Gastroesophageal sphincter (tissue), 4 donors: ENCODE data around the gene NME7. TPM values are rescaled to one million over a fixed set of nuclear protein-coding genes. Genes with fewer than 3 reads are reported as not detected.

ENCODE experiments used
- ATAC-seq: fragments of 150-250 bp; one replicate; pipeline ENCODE4 v1.9.1; 2016; ENCODE audit warnings: mild to moderate bottlenecking, moderate library complexity
- H3K27ac ChIP-seq, 4 donors: fragments of 200-600 bp; sonication (generic) in 3 of 4; 1 replicate in 3 of 4; 2 replicates in 1 of 4; pipeline ENCODE4 v1.5.1; 2016 to 2019
- H3K27me3 ChIP-seq: fragments of 200-600 bp; sonication (generic); one replicate; pipeline ENCODE4 v1.5.1; 2019
- H3K36me3 ChIP-seq, 2 donors: fragments of 200-600 bp; sonication (generic); one replicate each; pipeline ENCODE4 v1.5.1; 2019; ENCODE audit warnings: control low read depth in 1 of 2
- H3K4me1 ChIP-seq, 3 donors: fragments of 200-600 bp; sonication (generic); 1 replicate in 2 of 3; 2 replicates in 1 of 3; pipeline ENCODE4 v1.5.1; 2016 to 2019; ENCODE audit warnings: control low read depth in 2 of 3
- H3K4me3 ChIP-seq, 2 donors: fragments of 200-600 bp; sonication (generic); one replicate each; pipeline ENCODE4 v1.5.1; 2019; ENCODE audit warnings: mild to moderate bottlenecking in 1 of 2, moderate library complexity in 1 of 2
- H3K9me3 ChIP-seq, 3 donors: fragments of 200-600 bp; sonication (generic); one replicate each; pipeline ENCODE4 v1.5.1; 2017 to 2019; ENCODE audit warnings: control low read depth in 2 of 3
- CTCF ChIP-seq, 4 experiments: fragments of 200-600 bp in 2 of 4; fragments of 450-650 bp in 2 of 4; sonication (generic) in 1 of 4; IDR thresholded peaks; one replicate each; pipeline ENCODE4 v1.5.1; 2017 to 2019; ENCODE audit warnings: antibody characterized with exemption in 4 of 4, mild to moderate bottlenecking in 2 of 4, moderate library complexity in 2 of 4
- EP300 ChIP-seq: sonication (generic); formaldehyde crosslinking; IDR thresholded peaks from one replicate; pipeline ENCODE4 v1.6.1; 2017; ENCODE audit warnings: antibody characterized with exemption, mild to moderate bottlenecking
- POLR2A ChIP-seq, 2 donors: fragments of 450-650 bp; IDR thresholded peaks; one replicate each; pipeline ENCODE4 v1.6.1; 2017; ENCODE audit warnings: antibody characterized with exemption in 2 of 2, mild to moderate bottlenecking in 2 of 2, moderate library complexity in 1 of 2
- POLR2AphosphoS5 ChIP-seq: sonication (generic); formaldehyde crosslinking; IDR thresholded peaks from one replicate; pipeline ENCODE4 v1.6.1; 2017; ENCODE audit warnings: antibody characterized with exemption
- WGBS, 2 donors: methylation state at CpG; one replicate each; pipeline ENCODE4 v1.1.5; 2018; ENCODE audit warnings: low coverage in 1 of 2; 5-methylcytosine and 5-hydroxymethylcytosine counted together
- total RNA-seq, 4 donors: library from RNA; depleted of rRNA; stranded (reverse); fragments of >200 nt; gene quantifications; one replicate each; pipeline ENCODE4 v1.1.0, GENCODE V29; 2016

NME7 gene
- total RNA-seq, 4 donors from 2014 or later, result 10.6 to 24.7 (median 14.5) TPM

GRCh38 chr1:169108223-169108622, 259.4 kb downstream of the NME7 start:
- WGBS, 2 donors, result 24% methylated on average over 2 of the region's 2 CpGs; no CpG with 5 or more reads in 1 of the 2 donors
- TF ChIP-seq EP300, result no peak
- TF ChIP-seq POLR2AphosphoS5, result no peak
- no peak for TF ChIP-seq POLR2A (IDR thresholded peaks at IDR 0.05)
- no peak for TF ChIP-seq CTCF (IDR thresholded peaks at IDR 0.05)
- ATAC-seq, result no peak
- H3K9me3 ChIP-seq, result no peaks in the 10 kb centered on the region
- peaks cover 6 to 74% (median 11%) of the 10 kb centered on the region in 3 donors for H3K4me1 ChIP-seq
- peaks cover 5 to 20% of the 10 kb centered on the region in 2 donors for H3K36me3 ChIP-seq
- H3K27me3 ChIP-seq, result no peaks in the 10 kb centered on the region
- peak overlapping the region; percentile 91 to 96 (median 95) for H3K27ac ChIP-seq
- H3K4me3 ChIP-seq, result peak overlapping the region; percentile 94 to 98

- peaks cover 5 to 16% of the 10 kb centered on the region in 2 donors for H3K36me3 ChIP-seq
- no peaks in the 10 kb centered on the region for H3K9me3 ChIP-seq
- WGBS, 2 donors, result 4 to 8% methylated on average over 8 to 9 of the region's 9 CpGs
- H3K4me3 ChIP-seq, result peak overlapping the region; percentile 94 to 98
- H3K4me1 ChIP-seq, result peaks cover 4 to 74% (median 15%) of the 10 kb centered on the region in 3 donors
- TF ChIP-seq EP300 (no peak), POLR2AphosphoS5 (peak; percentile 72), POLR2A (IDR thresholded peaks at IDR 0.05) (peak; percentile 34 to 36)
- no peaks in the 10 kb centered on the region for H3K27me3 ChIP-seq
- peak overlapping the region; percentile 91 to 96 (median 95) for H3K27ac ChIP-seq
- ATAC-seq, result no peak
These were observed 259.9 kb downstream of the NME7 start for GRCh38 chr1:169107603-169108208.

GRCh38 chr1:169106921-169107602, 260.5 kb downstream of the NME7 start:
- peaks cover 0 to 74% (median 15%) of the 10 kb centered on the region in 3 donors for H3K4me1 ChIP-seq
- H3K4me3 ChIP-seq, result peak overlapping the region; percentile 94 to 98
- no peak for TF ChIP-seq EP300
- no peak for TF ChIP-seq CTCF (IDR thresholded peaks at IDR 0.05)
- TF ChIP-seq POLR2A (IDR thresholded peaks at IDR 0.05), result no peak
- peak overlapping the region; percentile 91 to 96 (median 95) for H3K27ac ChIP-seq
- ATAC-seq, result no peak
- H3K9me3 ChIP-seq, result no peaks in the 10 kb centered on the region
- 1 to 2% methylated on average over 10 to 15 of the region's 41 CpGs for WGBS, 2 donors
- peaks cover 5 to 9% of the 10 kb centered on the region in 2 donors for H3K36me3 ChIP-seq
- H3K27me3 ChIP-seq, result no peaks in the 10 kb centered on the region

DNA sequence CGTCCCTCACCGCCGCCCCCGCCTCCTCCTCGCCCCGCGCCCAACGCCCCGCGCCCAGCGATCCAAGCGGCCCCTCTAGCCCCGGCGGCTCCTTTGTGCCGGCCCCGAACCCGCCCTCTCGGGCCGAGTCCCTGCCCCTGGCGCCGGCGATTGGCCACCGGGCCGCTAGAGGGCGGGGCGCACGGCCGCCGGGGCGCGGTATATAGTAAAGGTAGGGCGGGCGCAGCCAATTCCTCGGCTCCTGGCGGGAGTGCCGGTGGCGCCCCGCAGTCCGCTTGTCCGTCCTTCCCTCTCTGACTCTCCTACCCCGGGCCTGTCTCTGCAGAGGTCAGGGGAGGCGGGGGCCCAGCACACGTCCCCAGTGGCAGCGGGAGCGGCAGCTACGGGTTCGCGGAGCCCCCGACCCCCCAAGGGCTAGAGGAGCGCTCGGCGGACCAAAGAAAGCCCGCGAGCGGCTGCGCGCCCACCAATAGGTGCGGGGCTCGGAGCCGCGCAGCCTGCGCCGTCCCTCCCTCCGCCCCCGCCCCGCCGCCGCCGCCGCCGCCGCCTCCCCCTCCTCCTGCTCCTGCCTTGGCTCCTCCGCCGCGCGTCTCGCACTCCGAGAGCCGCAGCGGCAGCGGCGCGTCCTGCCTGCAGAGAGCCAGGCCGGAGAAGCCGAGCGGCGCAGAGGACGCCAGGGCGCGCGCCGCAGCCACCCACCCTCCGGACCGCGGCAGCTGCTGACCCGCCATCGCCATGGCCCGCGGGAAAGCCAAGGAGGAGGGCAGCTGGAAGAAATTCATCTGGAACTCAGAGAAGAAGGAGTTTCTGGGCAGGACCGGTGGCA, 261.3 kb downstream of the NME7 start, which contains the start of gene ATP1B1:
Gene ATP1B1 (plus strand): TSS at position 596 of the 826 bp plus-strand sequence. CDS start 140 bp downstream, at position 736.
- Histone ChIP-seq H3K4me1 (peaks cover 0 to 68% (median 12%) of the 10 kb centered on the region in 3 donors), H3K4me3 (peak within 1 kb of the TSS; percentile 94 to 98), H3K27me3 (no peaks in the 10 kb centered on the region), H3K9me3 (no peaks in the 10 kb centered on the region), H3K27ac (peak within 1 kb of the TSS; percentile 91 to 96 (median 95)), H3K36me3 (peaks cover 0 to 2% of the 10 kb centered on the region in 2 donors)
- TF ChIP-seq CTCF (IDR thresholded peaks at IDR 0.05) (peak; percentile 50 to 87 (median 84)), POLR2AphosphoS5 (peak; percentile 94), POLR2A (IDR thresholded peaks at IDR 0.05) (peak; percentile 95 to 96), EP300 (no peak)
- ATAC-seq, result peak; percentile 90
- no CpG with 5 or more reads among the region's 100 CpGs for WGBS, 2 donors
